Thymus (tissue), 11 donors: ENCODE measurements around the gene DNAJB4. TPM values are rescaled to one million over a fixed set of nuclear protein-coding genes. Genes with fewer than 3 reads are reported as not detected.

Experiments
- DNase-seq, 9 donors: peaks; one replicate each; pipeline ENCODE4 v3.0.0-alpha.2; 2013; ENCODE audit warnings: low spot score in 9 of 9, low read depth in 6 of 9, missing footprints in 1 of 9
- H3K27ac ChIP-seq, 2 donors: one replicate each; pipeline ENCODE4 v1.5.1; 2013; ENCODE audit warnings: control low read depth in 1 of 2, low read depth in 1 of 2, low read length in 1 of 2, mild to moderate bottlenecking in 1 of 2, moderate library complexity in 1 of 2
- H3K27me3 ChIP-seq, 2 donors: one replicate each; pipeline ENCODE4 v1.5.1; 2013; ENCODE audit warnings: low read length in 1 of 2; ENCODE audit not compliant: control insufficient read depth in 2 of 2, insufficient read depth in 1 of 2
- H3K36me3 ChIP-seq, 2 donors: one replicate each; pipeline ENCODE4 v1.5.1; 2013; ENCODE audit warnings: low read length in 1 of 2, mild to moderate bottlenecking in 1 of 2, moderate library complexity in 1 of 2; ENCODE audit not compliant: control insufficient read depth in 2 of 2, insufficient read depth in 2 of 2
- H3K4me1 ChIP-seq, 2 donors: one replicate each; pipeline ENCODE4 v1.5.1; 2013; ENCODE audit warnings: low read length in 2 of 2; ENCODE audit not compliant: control insufficient read depth in 2 of 2, insufficient read depth in 2 of 2
- H3K4me3 ChIP-seq, 2 donors: one replicate each; pipeline ENCODE4 v1.5.1; 2013; ENCODE audit warnings: low read length in 2 of 2, control low read depth in 1 of 2, mild to moderate bottlenecking in 1 of 2
- H3K9me3 ChIP-seq, 2 donors: one replicate each; pipeline ENCODE4 v1.5.1; 2013; ENCODE audit warnings: low read length in 1 of 2, mild to moderate bottlenecking in 1 of 2; ENCODE audit not compliant: control insufficient read depth in 2 of 2, insufficient read depth in 1 of 2
- WGBS: extraction: QIAGEN DNeasy Blood & Tissue Kit; methylation state at CpG from one replicate; pipeline ENCODE4 v1.1.7; 2013; 5-methylcytosine and 5-hydroxymethylcytosine counted together
- polyA plus RNA-seq: library from polyadenylated mRNA; stranded (reverse); fragments of 200-250 nt; gene quantifications from one replicate; pipeline ENCODE4 v1.2.3, GENCODE V29; 2013
- total RNA-seq: library from RNA; stranded (reverse); fragments of 120-200 nt; gene quantifications from one replicate; pipeline ENCODE4 v1.2.4, GENCODE V29; 2013
- donor health status: healthy.

DNAJB4 gene
- total and polyA plus RNA-seq, 2 donors = 16.1 to 17.8 TPM

- DNase-seq = no peak
- Histone ChIP-seq H3K9me3 (no peaks in the 10 kb centered on the region), H3K4me3 (no peak overlapping the region), H3K4me1 (peaks cover 0 to 3% of the 10 kb centered on the region in 2 donors), H3K27ac (no peak overlapping the region), H3K27me3 (no peaks in the 10 kb centered on the region), H3K36me3 (no peaks in the 10 kb centered on the region)
Observed at GRCh38 chr1:77983997-77984355, 20.8 kb upstream of the DNAJB4 start.

GRCh38 chr1:77984629-77985028, 20.1 kb upstream of the DNAJB4 start:
- peaks cover 0 to 3% of the 10 kb centered on the region in 2 donors for H3K4me1 ChIP-seq
- WGBS = 97% methylated on average over 4 of the region's 4 CpGs
- no peaks in the 10 kb centered on the region for H3K36me3 ChIP-seq
- H3K27me3 ChIP-seq = no peaks in the 10 kb centered on the region
- DNase-seq = no peak
- no peaks in the 10 kb centered on the region for H3K9me3 ChIP-seq
- H3K4me3 ChIP-seq = no peak overlapping the region
- H3K27ac ChIP-seq = no peak overlapping the region

- Histone ChIP-seq H3K27me3 (no peaks in the 10 kb centered on the region), H3K4me1 (no peaks in the 10 kb centered on the region), H3K36me3 (no peaks in the 10 kb centered on the region), H3K4me3 (no peak overlapping the region), H3K27ac (no peak overlapping the region), H3K9me3 (no peaks in the 10 kb centered on the region)
- no peak for DNase-seq
Observed at GRCh38 chr1:77986810-77987209, 17.9 kb upstream of the DNAJB4 start.

GRCh38 chr1:77987919-77988318, 16.8 kb upstream of the DNAJB4 start:
- H3K4me3 ChIP-seq = no peak overlapping the region
- H3K9me3 ChIP-seq = no peaks in the 10 kb centered on the region
- H3K27me3 ChIP-seq = no peaks in the 10 kb centered on the region
- no peaks in the 10 kb centered on the region for H3K4me1 ChIP-seq
- H3K27ac ChIP-seq = no peak overlapping the region
- 97% methylated on average over 2 of the region's 2 CpGs for WGBS
- no peak for DNase-seq
- H3K36me3 ChIP-seq = no peaks in the 10 kb centered on the region

- Histone ChIP-seq H3K4me1 (no peaks in the 10 kb centered on the region), H3K27me3 (no peaks in the 10 kb centered on the region), H3K4me3 (no peak overlapping the region), H3K9me3 (no peaks in the 10 kb centered on the region), H3K36me3 (no peaks in the 10 kb centered on the region), H3K27ac (no peak overlapping the region)
- no peak for DNase-seq
- 97% methylated on average over 2 of the region's 2 CpGs for WGBS
Observed at GRCh38 chr1:77989744-77990143, 15.0 kb upstream of the DNAJB4 start.

- H3K9me3 ChIP-seq = no peaks in the 10 kb centered on the region
- H3K36me3 ChIP-seq = no peaks in the 10 kb centered on the region
- no peak for DNase-seq
- no peak overlapping the region for H3K27ac ChIP-seq
- no peaks in the 10 kb centered on the region for H3K27me3 ChIP-seq
- WGBS = 95% methylated on average over 3 of the region's 3 CpGs
- H3K4me3 ChIP-seq = no peak overlapping the region
- H3K4me1 ChIP-seq = no peaks in the 10 kb centered on the region
Observed at GRCh38 chr1:77990629-77991204, 14.0 kb upstream of the DNAJB4 start.

GRCh38 chr1:77991638-77992037, 13.1 kb upstream of the DNAJB4 start:
- no peaks in the 10 kb centered on the region for H3K4me1 ChIP-seq
- no peak for DNase-seq

GRCh38 chr1:77994117-77994705, 10.5 kb upstream of the DNAJB4 start:
- no peaks in the 10 kb centered on the region for H3K36me3 ChIP-seq
- no peaks in the 10 kb centered on the region for H3K4me1 ChIP-seq
- no peaks in the 10 kb centered on the region for H3K27me3 ChIP-seq
- DNase-seq = no peak
- no peaks in the 10 kb centered on the region for H3K9me3 ChIP-seq
- 98% methylated on average over 3 of the region's 3 CpGs for WGBS
- no peak overlapping the region for H3K27ac ChIP-seq
- no peak overlapping the region for H3K4me3 ChIP-seq

More at GRCh38 chr1:77991638-77992037, 13.1 kb upstream of the DNAJB4 start:
- Histone ChIP-seq H3K9me3 (no peaks in the 10 kb centered on the region), H3K4me3 (no peak overlapping the region), H3K27ac (no peak overlapping the region), H3K36me3 (no peaks in the 10 kb centered on the region), H3K27me3 (no peaks in the 10 kb centered on the region)

GRCh38 chr1:77996734-77997133, 8.0 kb upstream of the DNAJB4 start:
- no peaks in the 10 kb centered on the region for H3K9me3 ChIP-seq
- no peak overlapping the region for H3K27ac ChIP-seq
- no peak for DNase-seq
- 96% methylated on average over 5 of the region's 5 CpGs for WGBS
- no peak overlapping the region for H3K4me3 ChIP-seq
- no peaks in the 10 kb centered on the region for H3K4me1 ChIP-seq
- H3K27me3 ChIP-seq = no peaks in the 10 kb centered on the region
- H3K36me3 ChIP-seq = no peaks in the 10 kb centered on the region
